Stimulated activated CD8-positive, alpha-beta memory T cell treated with anti-CD3 and anti-CD28 coated beads, Interleukin-12 subunit alpha, Interleukin-12 subunit beta, amount 100 ng/mL, for 4 hours (primary cell): ENCODE results near the gene SLC9C2.
A peak's percentile ranks its signal among the peaks of the same experiment; 100 is the strongest.
"Not testable (repeated sequence)": the region's sequence is repeated elsewhere in the genome, so short reads cannot be mapped to it uniquely, and the experiment has no call there.

Experiments
- DNase-seq: peaks from one replicate; pipeline ENCODE4 v3.0.0-alpha.2; 2020; ENCODE audit warnings: low read depth

Gene SLC9C2

GRCh38 chr1:173485401-173485800 is 117.5 kb downstream of the SLC9C2 start:
- no peak for DNase-seq

- DNase-seq = no peak
These were observed 118.6 kb downstream of the SLC9C2 start for GRCh38 chr1:173484276-173484675.

DNA sequence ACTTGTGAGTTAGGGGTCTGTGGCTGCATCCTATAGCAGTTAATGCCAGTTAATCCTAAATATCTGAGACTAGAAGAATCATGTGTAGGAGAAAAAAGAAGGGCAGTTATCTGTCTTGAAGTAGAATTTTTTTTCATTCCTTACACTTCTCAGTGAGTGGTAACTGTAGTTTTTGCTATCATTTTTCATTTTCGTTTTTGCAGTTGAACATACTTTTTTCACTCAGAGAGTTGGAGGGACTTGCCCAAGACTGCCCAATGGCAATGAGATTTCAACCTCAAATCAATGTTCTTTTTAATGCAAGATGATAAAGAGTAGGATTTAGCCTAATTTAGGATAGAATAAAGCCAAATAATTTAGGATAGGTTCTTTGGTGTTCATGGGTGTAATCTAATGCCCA is 120.2 kb downstream of the SLC9C2 start:
- DNase-seq = no peak

DNA sequence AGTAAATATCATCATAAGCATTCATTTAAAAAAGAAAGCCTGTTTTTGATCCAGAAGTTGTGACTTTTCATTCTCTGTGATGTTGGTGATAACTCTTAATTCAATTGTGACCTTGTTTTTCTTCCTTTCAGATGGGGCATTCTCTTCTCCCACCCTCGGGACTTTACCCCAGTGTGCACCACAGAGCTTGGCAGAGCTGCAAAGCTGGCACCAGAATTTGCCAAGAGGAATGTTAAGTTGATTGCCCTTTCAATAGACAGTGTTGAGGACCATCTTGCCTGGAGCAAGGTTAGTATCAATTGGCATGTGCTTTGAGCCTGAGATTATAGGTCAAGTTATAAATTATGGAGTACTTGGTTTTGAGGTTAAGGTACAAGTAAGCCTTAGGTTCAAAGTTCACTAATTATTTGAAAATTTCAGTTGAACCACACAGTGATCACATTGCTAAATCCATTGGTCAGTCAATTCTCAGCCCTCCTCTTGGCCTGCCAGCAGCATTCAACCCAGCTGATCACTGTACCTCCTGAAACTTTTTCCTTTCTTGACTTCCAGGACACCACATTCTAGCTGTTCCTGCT is 121.6 kb downstream of the SLC9C2 start:
- no peak for DNase-seq

GRCh38 chr1:173479649-173480048 is 123.2 kb downstream of the SLC9C2 start:
- DNase-seq = no peak

GRCh38 chr1:173478094-173478674 is 124.7 kb downstream of the SLC9C2 start:
- no peak for DNase-seq

DNA sequence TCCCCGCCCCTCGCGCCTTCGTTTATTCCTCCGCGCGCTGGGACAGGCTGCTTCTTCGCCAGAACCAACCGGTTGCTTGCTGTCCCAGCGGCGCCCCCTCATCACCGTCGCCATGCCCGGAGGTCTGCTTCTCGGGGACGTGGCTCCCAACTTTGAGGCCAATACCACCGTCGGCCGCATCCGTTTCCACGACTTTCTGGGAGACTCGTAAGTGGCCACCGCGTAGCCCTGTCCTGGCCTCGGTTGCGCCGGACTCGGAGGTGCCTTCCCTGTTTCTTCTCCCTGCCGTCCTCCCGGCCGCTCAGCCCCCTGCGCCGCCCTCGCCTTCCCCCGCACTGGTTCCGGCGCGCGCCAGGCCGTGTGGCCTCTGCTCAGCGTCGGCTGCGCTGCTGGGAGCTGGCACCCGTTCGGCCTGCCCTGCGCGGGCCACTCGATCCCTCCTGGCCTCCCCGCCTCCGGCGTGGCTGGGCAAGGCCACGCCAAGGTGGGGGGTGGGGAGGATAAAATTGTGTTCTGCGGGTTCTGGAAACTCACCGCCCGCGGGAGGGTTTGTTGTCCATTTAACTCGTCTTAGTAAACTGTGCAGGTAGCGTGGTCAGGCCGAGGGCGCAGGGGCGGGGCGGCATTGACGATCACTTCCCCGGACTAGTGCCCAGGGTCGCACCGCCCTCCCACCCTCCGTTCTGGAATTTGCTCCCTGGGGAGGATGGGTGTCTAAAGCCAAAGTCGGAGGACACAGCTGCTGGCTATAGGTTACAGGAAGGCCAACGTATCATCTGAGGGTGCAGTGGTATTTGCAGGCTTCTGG is 125.4 kb downstream of the SLC9C2 start, which contains the start of gene PRDX6:
Gene PRDX6, plus strand, starts transcription at position 50 of the 808 bp plus-strand sequence. Its CDS starts 63 bp downstream, at position 113.
- DNase-seq = no peak

DNA sequence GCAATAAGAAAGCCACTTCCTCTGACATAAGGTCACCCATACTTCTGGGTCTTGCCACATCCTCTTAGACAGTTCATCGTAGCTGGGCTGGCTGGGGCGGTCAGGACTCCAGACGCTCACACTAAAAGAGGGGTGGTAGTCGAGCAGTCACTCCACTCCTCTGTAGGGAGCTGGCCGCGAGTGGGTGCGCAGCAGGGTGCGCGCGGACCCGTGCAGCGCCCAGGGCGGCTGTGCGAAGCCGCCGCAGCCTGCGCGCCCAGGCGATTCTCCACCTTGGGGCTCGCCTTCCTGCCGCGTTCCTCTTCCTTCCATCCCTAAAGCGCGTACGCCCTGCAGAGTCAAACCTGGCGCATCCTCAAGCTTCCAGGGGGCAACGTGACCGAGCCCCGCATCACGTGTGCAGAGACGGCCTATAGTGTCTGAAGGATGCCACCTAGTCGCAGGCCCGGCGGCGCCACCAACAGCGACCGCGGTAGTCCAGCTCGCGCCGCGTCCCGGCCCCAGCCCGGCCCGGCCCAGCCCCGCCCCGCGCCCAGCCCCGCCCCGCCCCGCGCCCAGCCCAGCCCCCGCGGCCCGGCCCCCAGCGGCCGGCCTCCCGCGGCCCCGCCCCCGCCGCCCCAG is 126.1 kb downstream of the SLC9C2 start:
- peak; percentile 75 for DNase-seq

DNA sequence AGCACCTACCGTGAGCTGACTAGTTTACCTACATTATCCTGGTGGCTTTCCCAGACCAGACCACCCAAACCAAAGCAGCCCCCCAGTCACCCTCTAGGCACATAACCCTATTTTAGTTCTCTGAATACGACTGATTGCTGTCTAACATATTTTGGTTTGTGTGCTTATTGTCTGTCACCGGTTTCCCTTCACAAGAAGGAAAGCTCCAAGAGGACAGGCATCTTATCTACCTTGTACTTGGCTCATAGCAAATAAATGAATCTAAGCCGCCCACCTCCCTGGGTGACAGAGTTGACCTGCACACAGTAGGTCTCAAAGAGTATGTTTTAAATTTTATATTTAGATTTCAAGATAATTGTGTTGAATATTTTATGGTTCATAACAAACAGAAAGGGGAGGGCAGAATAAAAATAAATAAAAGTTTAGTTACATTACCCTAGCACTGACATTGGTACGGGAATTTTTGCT is 126.6 kb downstream of the SLC9C2 start:
- DNase-seq = no peak

GRCh38 chr1:173475564-173476196 is 127.2 kb downstream of the SLC9C2 start:
- DNase-seq = no peak

DNA sequence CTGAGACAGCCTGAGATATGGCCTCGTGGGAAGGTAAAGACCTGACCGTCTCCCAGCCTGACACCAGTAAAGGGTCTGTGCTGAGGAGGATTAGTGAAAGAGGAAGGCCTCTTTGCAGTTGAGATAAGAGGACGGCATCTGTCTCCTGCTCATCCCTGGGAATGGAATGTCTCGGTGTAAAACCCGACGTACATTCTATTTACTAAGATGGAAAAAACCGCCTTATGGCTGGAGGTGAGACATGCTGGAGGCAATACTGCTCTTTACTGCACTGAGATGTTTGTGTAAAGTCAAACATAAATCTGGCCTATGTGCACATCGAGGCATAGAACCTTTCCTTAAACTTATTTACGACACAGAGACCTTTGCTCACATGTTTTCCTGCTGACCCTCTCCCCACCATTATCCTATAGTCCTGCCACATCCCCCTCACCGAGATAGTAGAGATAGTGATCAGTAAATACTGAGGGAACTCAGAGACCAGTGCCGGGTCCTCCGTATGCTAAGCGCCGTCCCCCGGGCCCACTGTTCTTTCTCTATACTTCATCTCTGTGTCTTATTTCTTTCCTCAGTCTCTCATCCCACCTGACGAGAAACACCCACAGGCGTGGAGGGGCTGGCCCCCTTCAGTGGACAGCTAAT is 128.0 kb downstream of the SLC9C2 start:
- DNase-seq = not testable (repeated sequence)

GRCh38 chr1:173474097-173474779 is 128.6 kb downstream of the SLC9C2 start:
- no peak for DNase-seq

GRCh38 chr1:173473599-173474011 is 129.3 kb downstream of the SLC9C2 start:
- no peak for DNase-seq

DNA sequence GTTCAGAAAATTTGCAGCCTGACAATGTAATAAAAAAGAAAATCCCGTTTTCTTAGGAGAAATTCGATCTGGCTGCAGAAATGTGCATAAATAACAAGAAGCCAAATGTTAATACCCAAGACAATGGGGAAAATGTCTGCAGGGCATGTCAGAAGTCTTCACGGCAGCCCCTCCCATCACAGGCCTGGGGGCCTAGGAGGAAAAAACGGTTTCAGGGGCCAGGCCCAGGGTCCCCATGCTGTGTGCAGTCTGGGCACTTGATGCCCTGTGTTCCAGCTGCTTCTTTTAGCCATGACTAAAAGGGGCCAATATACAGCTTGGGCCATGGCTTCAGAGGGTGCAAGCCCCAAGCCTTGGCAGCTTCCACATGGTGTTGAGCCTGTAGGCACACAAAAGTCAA is 132.3 kb downstream of the SLC9C2 start:
- no peak for DNase-seq

DNA sequence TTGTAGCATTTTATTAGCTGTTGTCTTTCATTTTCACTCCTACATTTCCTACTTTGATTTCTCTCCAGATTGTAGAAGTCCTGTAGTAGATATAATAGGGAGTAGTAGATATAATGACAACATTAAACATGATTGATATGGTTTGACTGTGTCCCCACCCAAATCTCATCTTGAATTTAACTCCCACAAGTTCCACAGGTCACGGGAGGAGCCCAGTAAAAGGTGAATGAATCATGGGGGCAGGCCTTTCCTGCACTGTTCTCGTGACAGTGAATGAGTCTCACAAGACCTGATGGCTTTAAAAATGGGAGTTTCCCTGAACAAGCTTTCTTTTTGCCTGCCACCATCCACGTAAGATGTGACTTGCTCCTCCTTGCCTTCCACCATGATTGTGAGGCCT is 133.2 kb downstream of the SLC9C2 start:
- DNase-seq = no peak

GRCh38 chr1:173467426-173467825 is 135.4 kb downstream of the SLC9C2 start:
- DNase-seq = no peak

GRCh38 chr1:173464185-173464584 is 138.7 kb downstream of the SLC9C2 start:
- not testable (repeated sequence) for DNase-seq

GRCh38 chr1:173462666-173463065 is 140.2 kb downstream of the SLC9C2 start:
- DNase-seq = not testable (repeated sequence)

DNA sequence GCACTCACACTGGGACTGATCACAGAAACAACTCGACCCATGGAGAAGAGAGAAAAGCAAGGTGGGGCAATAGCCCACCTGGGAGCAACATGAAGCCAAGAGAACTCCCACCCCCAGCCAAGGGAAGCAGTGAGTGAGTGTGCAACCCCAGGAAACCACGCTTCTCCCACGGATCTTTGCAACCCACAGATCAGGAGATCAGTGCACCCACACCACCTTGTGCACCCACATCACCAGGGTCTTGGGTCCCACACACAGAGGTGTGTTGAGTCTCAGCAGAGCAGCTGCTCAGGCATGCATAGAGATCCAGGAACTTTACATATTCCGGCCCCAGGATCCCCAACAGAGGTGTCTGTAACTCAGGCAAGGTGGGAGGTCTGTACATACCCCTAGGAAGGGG is 143.0 kb downstream of the SLC9C2 start:
- DNase-seq = no peak

DNA sequence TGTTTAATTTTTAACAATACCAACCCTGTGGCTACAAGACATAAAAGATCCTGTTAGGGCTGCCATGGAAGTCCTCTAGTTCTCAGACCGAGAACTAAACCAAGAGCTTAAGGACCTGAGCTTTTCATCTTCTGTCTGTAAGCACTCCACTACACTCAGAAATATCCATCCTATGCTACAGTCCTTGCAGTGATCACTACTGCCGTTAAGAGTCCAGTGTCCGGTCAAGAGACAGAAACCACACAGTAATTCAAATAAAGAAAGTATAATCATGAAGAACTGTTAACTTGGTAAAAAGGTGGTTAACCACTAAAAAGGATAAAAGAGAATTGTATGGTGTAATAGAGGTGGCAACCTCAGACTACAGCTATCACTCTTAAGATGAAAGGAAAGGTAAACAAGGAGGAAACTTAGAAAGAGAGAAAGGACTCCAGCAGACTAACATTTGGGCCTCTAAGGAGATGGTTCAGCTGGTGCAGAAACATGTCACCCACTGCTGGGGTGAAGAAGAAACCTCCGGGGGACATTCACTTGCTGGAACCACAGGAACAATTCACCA is 147.8 kb downstream of the SLC9C2 start:
- no peak for DNase-seq

DNA sequence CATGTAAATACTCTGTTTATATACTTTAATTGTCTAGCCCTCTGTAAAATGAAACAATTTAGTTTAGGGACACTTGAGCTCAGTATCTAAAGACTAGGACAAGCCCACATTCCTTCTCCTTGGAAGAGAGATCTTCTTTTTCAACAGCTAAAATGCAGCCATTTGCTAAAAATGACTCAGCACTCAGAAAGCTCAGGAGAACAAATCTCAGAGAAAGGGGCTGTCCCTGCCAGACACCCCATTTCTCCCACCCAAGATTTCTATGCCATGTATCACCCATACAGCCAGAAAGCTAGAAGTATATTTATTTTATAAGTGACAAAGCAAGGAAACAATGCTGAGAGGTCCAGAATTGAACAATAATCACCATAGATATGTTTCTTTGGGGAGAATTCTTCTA is 148.9 kb downstream of the SLC9C2 start:
- no peak for DNase-seq
